GM21360 (cell line): ENCODE results near the gene SOD3.

Experiments used
- ATAC-seq: cut with Tn5 transposase; IDR thresholded peaks from one replicate; pipeline ENCODE4 v1.9.1; 2021; ENCODE audit warnings: mild to moderate bottlenecking, moderate library complexity; ENCODE audit not compliant: unreplicated experiment

The SOD3 gene

GRCh38 chr4:24840826-24841543, 45.6 kb downstream of the SOD3 start:
- no peak for ATAC-seq

GRCh38 chr4:24842356-24842755, 47.0 kb downstream of the SOD3 start:
- no peak for ATAC-seq

- ATAC-seq = no peak
These were observed 47.7 kb downstream of the SOD3 start for GRCh38 chr4:24843096-24843495.

GRCh38 chr4:24845132-24845531, 49.8 kb downstream of the SOD3 start:
- ATAC-seq = no peak

GRCh38 chr4:24845902-24846301, 50.5 kb downstream of the SOD3 start:
- no peak for ATAC-seq

GRCh38 chr4:24846716-24847115, 51.3 kb downstream of the SOD3 start:
- no peak for ATAC-seq

GRCh38 chr4:24849351-24849750, 54.0 kb downstream of the SOD3 start:
- ATAC-seq = no peak

GRCh38 chr4:24849756-24850155, 54.4 kb downstream of the SOD3 start:
- ATAC-seq = no peak
